ENCODE data around the gene SLC6A8. TPM values are rescaled to one million over a fixed set of nuclear protein-coding genes. Genes with fewer than 3 reads are reported as not detected.

SLC6A8 gene
- total RNA-seq, 1 experiment from 2014 or later = 45.3 TPM

- Histone ChIP-seq H4K20me1 (ENCODE audit: low read length) (peaks cover 14% of the 10 kb centered on the region; the same call in 1 of the 2 replicates), H3K27me3 (ENCODE audit: low read length) (no peaks in the 10 kb centered on the region), H3K4me1 (ENCODE audit: insufficient read depth, low read length) (peaks cover 41% of the 10 kb centered on the region), H3K4me3 (ENCODE audit: low read length) (peak overlapping the region; percentile 82), H3K36me3 (ENCODE audit: low read depth, low read length) (peaks cover 11% of the 10 kb centered on the region), H3K9me3 (ENCODE audit: low read length) (no peaks in the 10 kb centered on the region), H3F3A (ENCODE audit: low read length, unreplicated experiment) (peaks cover 4% of the 10 kb centered on the region), H3K9ac (ENCODE audit: low read length) (peak overlapping the region; percentile 85), H3K9me2 (replicated peaks; ENCODE audit: low read length) (no peaks in the 10 kb centered on the region), H2AFZ (ENCODE audit: low read length) (no peak overlapping the region), H3K79me2 (ENCODE audit: low read length) (peaks cover 89% of the 10 kb centered on the region), H3K27ac (ENCODE audit: low read length) (peak overlapping the region; percentile 79), H3K4me2 (ENCODE audit: low read length) (peak overlapping the region; percentile 98)
- POLR2A ChIA-PET (ENCODE audit: unreplicated experiment) = no interaction called here
- intact Hi-C loops (cut with micrococcal nuclease) = no loop called here
- peak; percentile 17 for ATAC-seq
- DNase-seq = peak; percentile 31
- TF ChIP-seq CTCF (conservative IDR thresholded peaks at IDR 0.05; ENCODE audit: low read depth, low read length) = no peak
- TF ChIP-seq EZH2phosphoT487 (IDR thresholded peaks at IDR 0.05; ENCODE audit: borderline replicate concordance, low read length) = no peak
- no peak for TF ChIP-seq EZH2 (IDR thresholded peaks at IDR 0.05; ENCODE audit: low read length, unreplicated experiment)
- CTCF ChIA-PET = interaction anchor here (0.7 kb wide), 1 partner anchor 221 kb away, joined by 3 read pairs; no protein-coding TSS in a partner anchor
- BruUV-seq (replicated peaks) = no TSS peak
Observed at GRCh38 chrX:153726286-153727122, 38.8 kb downstream of the SLC6A8 start.

- TF ChIP-seq EZH2phosphoT487 (IDR thresholded peaks at IDR 0.05; ENCODE audit: borderline replicate concordance, low read length) (no peak), EZH2 (IDR thresholded peaks at IDR 0.05; ENCODE audit: low read length, unreplicated experiment) (no peak)
- Histone ChIP-seq H3K9me3 (ENCODE audit: low read length) (no peaks in the 10 kb centered on the region), H3K4me3 (ENCODE audit: low read length) (peak overlapping the region; percentile 82), H3K9me2 (replicated peaks; ENCODE audit: low read length) (no peaks in the 10 kb centered on the region), H3K27me3 (ENCODE audit: low read length) (no peaks in the 10 kb centered on the region), H2AFZ (ENCODE audit: low read length) (no peak overlapping the region), H3K27ac (ENCODE audit: low read length) (peak overlapping the region; percentile 79), H3K36me3 (ENCODE audit: low read depth, low read length) (peaks cover 5% of the 10 kb centered on the region), H3K4me1 (ENCODE audit: insufficient read depth, low read length) (peaks cover 44% of the 10 kb centered on the region), H3K9ac (ENCODE audit: low read length) (peak overlapping the region; percentile 85), H3F3A (ENCODE audit: low read length, unreplicated experiment) (peaks cover 11% of the 10 kb centered on the region), H3K79me2 (ENCODE audit: low read length) (peaks cover 81% of the 10 kb centered on the region), H3K4me2 (ENCODE audit: low read length) (peak overlapping the region; percentile 98), H4K20me1 (ENCODE audit: low read length) (0 out of 2 replicates have a peak, but pooled peaks cover 8% of the 10 kb centered on the region)
- POLR2A ChIA-PET (ENCODE audit: unreplicated experiment) = interaction anchor here (0.6 kb wide), 1 partner anchor 183 kb away, joined by 5 read pairs; no protein-coding TSS in a partner anchor
- DNase-seq (peak; percentile 50), ATAC-seq (peak; percentile 3; the same call in 1 of the 2 replicates)
- CTCF ChIA-PET = interaction anchor here (0.7 kb wide), 1 partner anchor 220 kb away, joined by 3 read pairs; no protein-coding TSS in a partner anchor
- intact Hi-C loops (cut with micrococcal nuclease) = no loop called here
- no TSS peak for BruUV-seq (replicated peaks)
Observed at GRCh38 chrX:153727123-153727931, 39.6 kb downstream of the SLC6A8 start.

- ChIA-PET CTCF (no interaction called here), POLR2A (ENCODE audit: unreplicated experiment) (no interaction called here)
- Histone ChIP-seq H3K27me3 (ENCODE audit: low read length) (no peaks in the 10 kb centered on the region), H3K4me2 (ENCODE audit: low read length) (peak overlapping the region; percentile 98; the same call in 1 of the 2 replicates), H3K9me2 (replicated peaks; ENCODE audit: low read length) (no peaks in the 10 kb centered on the region), H2AFZ (ENCODE audit: low read length) (no peak overlapping the region), H3K27ac (ENCODE audit: low read length) (no peak overlapping the region), H3F3A (ENCODE audit: low read length, unreplicated experiment) (peaks cover 11% of the 10 kb centered on the region), H4K20me1 (ENCODE audit: low read length) (0 out of 2 replicates have a peak, but pooled peaks cover 5% of the 10 kb centered on the region), H3K79me2 (ENCODE audit: low read length) (peaks cover 74% of the 10 kb centered on the region), H3K9me3 (ENCODE audit: low read length) (no peaks in the 10 kb centered on the region), H3K4me1 (ENCODE audit: insufficient read depth, low read length) (peaks cover 48% of the 10 kb centered on the region), H3K36me3 (ENCODE audit: low read depth, low read length) (peaks cover 4% of the 10 kb centered on the region), H3K9ac (ENCODE audit: low read length) (no peak overlapping the region), H3K4me3 (ENCODE audit: low read length) (no peak overlapping the region)
- DNase-seq (no peak), ATAC-seq (no peak)
- BruUV-seq (replicated peaks) = no TSS peak
- TF ChIP-seq EZH2 (IDR thresholded peaks at IDR 0.05; ENCODE audit: low read length, unreplicated experiment) (no peak), CTCF (conservative IDR thresholded peaks at IDR 0.05; ENCODE audit: low read depth, low read length) (peak; percentile 35)
- intact Hi-C loops (cut with micrococcal nuclease) = no loop called here
Observed at GRCh38 chrX:153728095-153728494, 40.4 kb downstream of the SLC6A8 start.
